Measurements from ENCODE around the gene FAHD2A. TPM values are rescaled to one million over a fixed set of nuclear protein-coding genes. Genes with fewer than 3 reads are reported as not detected.
"Not testable (repeated sequence)": the region's sequence is repeated elsewhere in the genome, so short reads cannot be mapped to it uniquely, and the experiment has no call there.

The FAHD2A gene
- 10 to 100 TPM; 33.2 to 33.6 TPM for total RNA-seq

- Mint-ChIP-seq H3K9me3 (no peaks in the 10 kb centered on the region), H3K36me3 (peaks cover 6% of the 10 kb centered on the region), H3K27me3 (no peaks in the 10 kb centered on the region), H3K27ac (peak within 1 kb of the TSS; percentile 94), H3K4me3 (peak within 1 kb of the TSS; percentile 98), H3K4me1 (peaks cover 16% of the 10 kb centered on the region)
- peak; percentile 96 for DNase-seq
Measured at GRCh38 chr2:95402370-95403203, at the start of gene FAHD2A. TSS of gene FAHD2A (plus strand) at chr2:95402708. CDS start at chr2:95405559, 2,851 bp downstream.

DNA sequence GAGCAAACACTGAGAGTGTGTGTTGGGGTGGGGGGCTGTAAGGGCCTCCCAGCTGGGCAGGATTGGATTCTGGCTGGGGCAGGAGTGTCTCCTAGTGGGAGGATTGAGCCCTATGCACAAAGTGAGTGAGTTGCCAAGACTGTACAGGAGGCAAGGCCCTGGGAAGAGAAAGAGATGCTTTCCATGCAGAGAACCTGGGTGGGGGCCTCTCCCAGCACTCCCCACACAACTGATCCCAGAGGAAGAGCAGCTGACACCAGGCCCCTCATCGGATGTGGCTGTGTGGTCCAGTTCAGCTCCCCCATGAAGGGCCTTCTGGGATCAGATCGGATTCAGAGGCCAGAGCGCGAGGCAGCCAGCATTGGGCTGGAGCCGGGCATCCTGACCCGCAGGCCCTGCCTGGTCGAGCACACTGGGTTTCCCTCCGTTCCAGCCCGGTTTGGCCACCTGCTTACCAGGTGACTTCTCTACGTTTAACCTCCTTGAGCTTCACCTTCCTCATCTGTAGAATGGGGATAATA lies 49.4 kb upstream of the FAHD2A start:
- Mint-ChIP-seq H3K4me1 (no peaks in the 10 kb centered on the region), H3K36me3 (no peaks in the 10 kb centered on the region)

DNA sequence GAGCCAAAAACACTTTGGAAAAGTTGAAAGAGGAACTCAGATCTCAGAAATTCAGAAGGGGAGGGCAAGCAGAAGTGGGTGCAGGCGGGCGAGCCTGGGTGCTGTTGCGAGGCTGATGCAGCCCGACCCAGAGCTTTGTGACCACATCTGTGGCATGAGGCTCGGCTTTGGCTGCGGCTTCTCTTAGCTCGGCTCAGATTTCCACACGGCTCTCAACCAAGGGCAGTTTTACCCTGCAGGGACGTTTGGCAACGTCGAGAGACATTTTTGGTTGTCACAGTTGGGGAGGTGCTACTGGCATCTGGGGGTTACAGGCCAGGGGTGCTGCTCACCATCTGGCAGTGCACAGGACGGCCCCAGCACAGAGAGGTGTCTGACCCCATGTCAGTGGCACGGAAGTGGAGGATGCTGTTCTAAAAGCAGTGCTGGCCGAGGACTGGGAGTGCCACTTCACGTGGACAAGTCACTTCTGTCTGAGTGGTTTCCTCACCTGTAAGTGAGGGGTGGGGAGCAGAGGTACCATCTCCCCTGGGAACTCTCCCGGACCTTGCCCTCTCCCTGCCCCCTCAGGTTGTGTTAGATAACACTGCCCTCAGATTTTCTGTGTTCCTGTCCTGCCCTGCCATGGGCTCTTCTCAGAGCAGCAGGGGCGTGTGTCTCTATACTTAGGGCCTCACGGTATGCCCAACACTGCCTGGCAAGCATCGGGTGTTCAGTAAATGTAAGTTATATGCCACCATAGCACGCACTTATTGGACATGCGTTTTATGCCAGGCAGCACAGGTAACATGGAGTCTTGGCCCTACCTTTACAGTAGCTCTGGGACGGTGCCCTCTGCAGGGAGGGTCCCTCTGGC lies 48.7 kb upstream of the FAHD2A start:
- Mint-ChIP-seq H3K36me3 (no peaks in the 10 kb centered on the region), H3K4me1 (no peaks in the 10 kb centered on the region)

More for the DNA sequence above, 49.4 kb upstream of the FAHD2A start:
- H3K27ac Mint-ChIP-seq = no peak overlapping the region
- no peak for DNase-seq
- H3K4me3 Mint-ChIP-seq = no peak overlapping the region
- H3K9me3 Mint-ChIP-seq = no peaks in the 10 kb centered on the region
- peaks cover 18% of the 10 kb centered on the region for H3K27me3 Mint-ChIP-seq

GRCh38 chr2:95354469-95354901 lies 48.0 kb upstream of the FAHD2A start:
- no peak for DNase-seq
- no peak overlapping the region for H3K27ac Mint-ChIP-seq
- H3K4me1 Mint-ChIP-seq = no peaks in the 10 kb centered on the region
- H3K9me3 Mint-ChIP-seq = no peaks in the 10 kb centered on the region
- H3K27me3 Mint-ChIP-seq = peaks cover 9% of the 10 kb centered on the region
- no peaks in the 10 kb centered on the region for H3K36me3 Mint-ChIP-seq
- H3K4me3 Mint-ChIP-seq = no peak overlapping the region

More for the DNA sequence above, 48.7 kb upstream of the FAHD2A start:
- Mint-ChIP-seq H3K27me3 (peaks cover 13% of the 10 kb centered on the region), H3K9me3 (no peaks in the 10 kb centered on the region), H3K4me3 (no peak overlapping the region), H3K27ac (no peak overlapping the region)
- no peak for DNase-seq

DNA sequence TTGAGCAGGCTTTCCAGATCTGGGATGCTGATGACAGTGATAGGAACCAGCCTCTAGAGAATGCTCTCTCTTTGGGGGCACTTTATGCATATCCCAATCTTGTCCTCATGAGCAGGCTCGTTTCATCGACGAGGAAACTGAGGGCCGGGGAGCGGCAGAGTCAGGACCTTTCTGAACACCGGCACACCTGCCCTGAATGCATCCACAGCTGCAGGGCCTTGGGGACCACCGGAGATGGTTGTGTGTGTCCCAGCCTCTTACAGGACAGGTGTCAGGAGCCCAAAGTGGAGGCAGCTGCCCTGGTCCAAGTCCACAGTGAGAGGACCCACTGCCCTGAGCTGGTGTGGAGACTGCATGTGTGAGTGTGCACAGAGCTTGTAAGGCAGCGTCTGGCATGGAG lies 47.6 kb upstream of the FAHD2A start:
- DNase-seq = no peak
- H3K27ac Mint-ChIP-seq = no peak overlapping the region

GRCh38 chr2:95355486-95355885 lies 47.0 kb upstream of the FAHD2A start:
- H3K4me1 Mint-ChIP-seq, H3K4me3 Mint-ChIP-seq, H3K36me3 Mint-ChIP-seq, H3K27me3 Mint-ChIP-seq, H3K9me3 Mint-ChIP-seq, DNase-seq, H3K27ac Mint-ChIP-seq: not testable (repeated sequence)

More for the DNA sequence above, 47.6 kb upstream of the FAHD2A start:
- no peak overlapping the region for H3K4me3 Mint-ChIP-seq
- no peaks in the 10 kb centered on the region for H3K4me1 Mint-ChIP-seq
- no peaks in the 10 kb centered on the region for H3K36me3 Mint-ChIP-seq
- peaks cover 4% of the 10 kb centered on the region for H3K27me3 Mint-ChIP-seq
- H3K9me3 Mint-ChIP-seq = no peaks in the 10 kb centered on the region

GRCh38 chr2:95356821-95357700 lies 45.4 kb upstream of the FAHD2A start:
- no peaks in the 10 kb centered on the region for H3K9me3 Mint-ChIP-seq
- no peak for DNase-seq
- no peak overlapping the region for H3K27ac Mint-ChIP-seq
- H3K27me3 Mint-ChIP-seq = no peaks in the 10 kb centered on the region
- no peaks in the 10 kb centered on the region for H3K4me1 Mint-ChIP-seq
- no peak overlapping the region for H3K4me3 Mint-ChIP-seq
- H3K36me3 Mint-ChIP-seq = no peaks in the 10 kb centered on the region

DNA sequence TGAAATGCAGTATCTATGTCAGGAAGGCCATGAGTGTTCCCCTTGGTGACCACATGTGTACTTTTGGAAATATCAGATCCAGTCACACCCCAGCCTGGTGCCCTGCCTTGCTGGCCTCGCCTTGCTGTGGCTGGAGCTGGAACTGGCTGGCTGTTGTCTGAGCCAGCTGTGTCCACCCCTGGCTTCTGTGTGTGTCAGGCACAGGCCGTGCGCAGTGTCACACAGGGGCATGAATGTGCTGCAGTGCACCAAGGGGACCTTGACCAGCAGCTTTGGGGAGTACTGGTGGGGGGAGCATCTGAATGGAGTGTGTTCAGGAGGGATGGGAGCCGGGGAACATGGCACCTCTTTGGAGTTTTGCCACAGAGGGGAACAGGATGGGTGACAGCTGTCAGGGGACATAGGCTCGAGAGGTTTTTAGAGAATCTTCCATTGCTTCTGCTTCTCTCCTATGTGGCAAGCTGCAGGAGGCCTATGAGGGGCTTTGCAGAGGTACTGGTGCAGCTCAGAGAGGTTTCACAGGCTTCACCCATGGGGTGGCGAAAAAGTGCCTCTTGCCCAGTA lies 44.7 kb upstream of the FAHD2A start:
- Mint-ChIP-seq H3K4me3 (no peak overlapping the region), H3K36me3 (no peaks in the 10 kb centered on the region), H3K27ac (no peak overlapping the region), H3K4me1 (no peaks in the 10 kb centered on the region), H3K27me3 (no peaks in the 10 kb centered on the region), H3K9me3 (no peaks in the 10 kb centered on the region)
- DNase-seq = no peak

GRCh38 chr2:95359031-95359430 lies 43.5 kb upstream of the FAHD2A start:
- H3K4me1 Mint-ChIP-seq = no peaks in the 10 kb centered on the region
- no peaks in the 10 kb centered on the region for H3K27me3 Mint-ChIP-seq
- H3K27ac Mint-ChIP-seq = no peak overlapping the region
- H3K4me3 Mint-ChIP-seq = no peak overlapping the region
- H3K36me3 Mint-ChIP-seq = no peaks in the 10 kb centered on the region
- H3K9me3 Mint-ChIP-seq = no peaks in the 10 kb centered on the region
- DNase-seq = no peak

DNA sequence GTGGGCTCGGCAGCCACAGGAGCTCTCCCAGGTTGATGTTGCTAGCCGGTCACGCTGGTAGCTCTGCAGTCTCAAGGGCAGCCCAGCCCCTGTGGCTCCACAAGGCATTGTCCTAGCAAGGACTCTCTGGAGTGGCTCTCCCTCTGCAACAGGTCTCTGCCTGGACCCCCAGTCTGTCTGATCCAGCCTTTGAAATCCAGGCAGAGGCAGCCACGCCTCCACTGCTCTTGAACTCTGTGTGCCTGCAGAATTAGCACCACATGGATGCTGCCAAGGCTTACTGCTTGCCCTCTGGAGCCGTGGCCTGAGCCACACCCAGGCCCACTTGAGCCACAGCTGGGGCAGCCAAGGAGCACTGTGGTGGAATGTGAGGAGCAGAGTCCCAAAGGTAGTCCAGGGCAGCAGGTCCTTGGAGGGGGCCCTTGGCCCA lies 43.0 kb upstream of the FAHD2A start:
- H3K27ac Mint-ChIP-seq = no peak overlapping the region
- no peaks in the 10 kb centered on the region for H3K9me3 Mint-ChIP-seq
- DNase-seq = no peak
- H3K27me3 Mint-ChIP-seq = no peaks in the 10 kb centered on the region
- no peak overlapping the region for H3K4me3 Mint-ChIP-seq
- H3K4me1 Mint-ChIP-seq = no peaks in the 10 kb centered on the region
- no peaks in the 10 kb centered on the region for H3K36me3 Mint-ChIP-seq

GRCh38 chr2:95361216-95361980 lies 41.1 kb upstream of the FAHD2A start:
- no peak overlapping the region for H3K4me3 Mint-ChIP-seq
- no peaks in the 10 kb centered on the region for H3K4me1 Mint-ChIP-seq
- no peak for DNase-seq
- no peaks in the 10 kb centered on the region for H3K27me3 Mint-ChIP-seq
- H3K27ac Mint-ChIP-seq = no peak overlapping the region
- H3K9me3 Mint-ChIP-seq = no peaks in the 10 kb centered on the region
- H3K36me3 Mint-ChIP-seq = no peaks in the 10 kb centered on the region

DNA sequence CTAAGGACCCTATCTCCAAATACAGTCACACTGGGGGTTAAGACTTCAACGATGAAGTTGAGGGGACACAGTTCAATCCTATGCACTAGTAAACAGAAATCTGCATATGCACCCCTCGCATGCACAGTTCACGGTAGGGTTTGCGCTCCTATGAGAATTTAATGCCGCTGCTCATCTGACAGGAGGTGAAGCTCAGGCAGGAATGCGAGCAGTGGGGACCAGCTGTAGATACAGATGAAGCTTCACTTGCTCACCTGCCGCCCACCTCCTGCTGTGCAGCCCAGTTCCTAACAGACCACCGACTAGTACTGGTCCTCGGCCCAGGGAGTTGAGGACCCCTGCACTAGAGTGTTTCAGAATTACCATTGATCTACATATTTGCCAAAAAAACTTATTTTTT lies 40.0 kb upstream of the FAHD2A start:
- no peaks in the 10 kb centered on the region for H3K36me3 Mint-ChIP-seq
- H3K4me3 Mint-ChIP-seq = no peak overlapping the region
- H3K9me3 Mint-ChIP-seq = no peaks in the 10 kb centered on the region
- DNase-seq = no peak
- no peaks in the 10 kb centered on the region for H3K27me3 Mint-ChIP-seq
- no peak overlapping the region for H3K27ac Mint-ChIP-seq
- H3K4me1 Mint-ChIP-seq = no peaks in the 10 kb centered on the region

GRCh38 chr2:95366514-95366913 lies 36.0 kb upstream of the FAHD2A start:
- peaks cover 17% of the 10 kb centered on the region for H3K27me3 Mint-ChIP-seq
- H3K9me3 Mint-ChIP-seq = peaks cover 3% of the 10 kb centered on the region
- no peak overlapping the region for H3K27ac Mint-ChIP-seq
- no peaks in the 10 kb centered on the region for H3K36me3 Mint-ChIP-seq
- no peaks in the 10 kb centered on the region for H3K4me1 Mint-ChIP-seq
- no peak overlapping the region for H3K4me3 Mint-ChIP-seq
- no peak for DNase-seq
